Measurements from ENCODE around the gene OR52R1. TPM values are rescaled to one million over a fixed set of nuclear protein-coding genes. Genes with fewer than 3 reads are reported as not detected.

OR52R1 gene
- polyA plus RNA-seq, 3 donors = not detected

- TF ChIP-seq, protein P1, sequence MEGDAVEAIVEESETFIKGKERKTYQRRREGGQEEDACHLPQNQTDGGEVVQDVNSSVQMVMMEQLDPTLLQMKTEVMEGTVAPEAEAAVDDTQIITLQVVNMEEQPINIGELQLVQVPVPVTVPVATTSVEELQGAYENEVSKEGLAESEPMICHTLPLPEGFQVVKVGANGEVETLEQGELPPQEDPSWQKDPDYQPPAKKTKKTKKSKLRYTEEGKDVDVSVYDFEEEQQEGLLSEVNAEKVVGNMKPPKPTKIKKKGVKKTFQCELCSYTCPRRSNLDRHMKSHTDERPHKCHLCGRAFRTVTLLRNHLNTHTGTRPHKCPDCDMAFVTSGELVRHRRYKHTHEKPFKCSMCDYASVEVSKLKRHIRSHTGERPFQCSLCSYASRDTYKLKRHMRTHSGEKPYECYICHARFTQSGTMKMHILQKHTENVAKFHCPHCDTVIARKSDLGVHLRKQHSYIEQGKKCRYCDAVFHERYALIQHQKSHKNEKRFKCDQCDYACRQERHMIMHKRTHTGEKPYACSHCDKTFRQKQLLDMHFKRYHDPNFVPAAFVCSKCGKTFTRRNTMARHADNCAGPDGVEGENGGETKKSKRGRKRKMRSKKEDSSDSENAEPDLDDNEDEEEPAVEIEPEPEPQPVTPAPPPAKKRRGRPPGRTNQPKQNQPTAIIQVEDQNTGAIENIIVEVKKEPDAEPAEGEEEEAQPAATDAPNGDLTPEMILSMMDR (IDR thresholded peaks at IDR 0.05) = no peak
- H3K27ac ChIP-seq (ENCODE audit: low read depth in 1 of 2, low read length in 2 of 2) = no peak overlapping the region
- Mint-ChIP-seq H3K4me1 (no peaks in the 10 kb centered on the region), H3K36me3 (no peaks in the 10 kb centered on the region), H3K27ac (no peak overlapping the region), H3K4me3 (no peak overlapping the region), H3K9me3 (peaks cover 5 to 16% (median 9%) of the 10 kb centered on the region in 7 donors), H3K27me3 (ENCODE audit: low read depth in 3 of 3) (no peaks in the 10 kb centered on the region)
- H3K27me3 ChIP-seq (ENCODE audit: control insufficient read depth in 2 of 2, insufficient read depth in 2 of 2, low read length in 2 of 2) = no peaks in the 10 kb centered on the region
- peaks cover 0 to 8% of the 10 kb centered on the region in 2 donors for H3K9me3 ChIP-seq (replicated peaks in 1 of 2; ENCODE audit: control insufficient read depth in 1 of 2, insufficient read depth in 1 of 2, low read length in 2 of 2)
- H3K4me2 ChIP-seq (replicated peaks; ENCODE audit: extremely low read depth, low read length, poor library complexity, severe bottlenecking) = no peak overlapping the region
- DNase-seq = no peak
- no peaks in the 10 kb centered on the region for H3K79me2 ChIP-seq (ENCODE audit: insufficient read depth, low read length)
- no peak overlapping the region for H3K9ac ChIP-seq (ENCODE audit: insufficient read depth, low read length, poor library complexity, severe bottlenecking)
- WGBS (ENCODE audit: insufficient coverage) = no CpG with 5 or more reads among the region's 1 CpG
- intact Hi-C loops (cut with micrococcal nuclease) = no loop called here
- no peaks in the 10 kb centered on the region for H3K36me3 ChIP-seq (replicated peaks in 1 of 2; ENCODE audit: control insufficient read depth in 1 of 2, insufficient read depth in 2 of 2, low read length in 2 of 2)
- H3K4me3 ChIP-seq (replicated peaks in 1 of 3; ENCODE audit: low read depth in 2 of 3, low read length in 3 of 3) = no peak overlapping the region
- H4K20me1 ChIP-seq (ENCODE audit: insufficient read depth, low read length) = no peaks in the 10 kb centered on the region
- H2AFZ ChIP-seq (ENCODE audit: insufficient read depth, low read depth, low read length, poor library complexity, severe bottlenecking) = no peak overlapping the region
- no peaks in the 10 kb centered on the region for H3K4me1 ChIP-seq (ENCODE audit: control insufficient read depth in 1 of 2, insufficient read depth in 2 of 2, low read length in 2 of 2)
Measured at GRCh38 chr11:4782454-4782853, 21.7 kb downstream of the OR52R1 start.

DNA sequence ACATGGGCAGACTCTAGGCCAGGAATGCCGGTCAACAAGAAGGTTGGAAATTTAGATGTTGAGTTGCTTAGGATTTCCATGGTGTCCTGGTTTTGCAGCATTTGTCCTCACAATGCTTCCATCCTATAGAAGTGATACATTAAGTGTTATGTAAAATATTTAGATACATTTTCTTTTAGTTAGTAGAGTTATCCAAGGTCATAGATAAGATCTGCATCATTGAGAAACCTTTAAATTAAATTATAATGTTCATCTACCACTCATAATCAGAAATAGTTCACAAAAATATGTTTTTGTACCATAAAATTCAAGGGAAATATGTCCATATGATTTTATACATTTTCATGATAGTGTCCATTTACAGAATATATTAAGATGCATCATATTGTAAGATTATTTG is 34.3 kb downstream of the OR52R1 start, which contains the start of gene OR51F1:
TSS of gene OR51F1 (minus strand) at position 101 of the 400 bp plus-strand sequence. CDS start at position 101, 0 bp downstream.
- TF ChIP-seq, protein P1 (IDR thresholded peaks at IDR 0.05) = no peak
- Histone ChIP-seq H3K4me1 (ENCODE audit: control insufficient read depth in 1 of 2, insufficient read depth in 2 of 2, low read length in 2 of 2) (no peaks in the 10 kb centered on the region), H3K4me2 (replicated peaks; ENCODE audit: extremely low read depth, low read length, poor library complexity, severe bottlenecking) (no peak within 1 kb of the TSS), H3K9me3 (replicated peaks in 1 of 2; ENCODE audit: control insufficient read depth in 1 of 2, insufficient read depth in 1 of 2, low read length in 2 of 2) (no peaks in the 10 kb centered on the region), H3K79me2 (ENCODE audit: insufficient read depth, low read length) (no peaks in the 10 kb centered on the region), H3K36me3 (replicated peaks in 1 of 2; ENCODE audit: control insufficient read depth in 1 of 2, insufficient read depth in 2 of 2, low read length in 2 of 2) (no peaks in the 10 kb centered on the region), H3K9ac (ENCODE audit: insufficient read depth, low read length, poor library complexity, severe bottlenecking) (no peak within 1 kb of the TSS), H3K27me3 (ENCODE audit: control insufficient read depth in 2 of 2, insufficient read depth in 2 of 2, low read length in 2 of 2) (no peaks in the 10 kb centered on the region), H3K27ac (ENCODE audit: low read depth in 1 of 2, low read length in 2 of 2) (no peak within 1 kb of the TSS), H4K20me1 (ENCODE audit: insufficient read depth, low read length) (no peaks in the 10 kb centered on the region), H2AFZ (ENCODE audit: insufficient read depth, low read depth, low read length, poor library complexity, severe bottlenecking) (no peak within 1 kb of the TSS), H3K4me3 (replicated peaks in 1 of 3; ENCODE audit: low read depth in 2 of 3, low read length in 3 of 3) (no peak within 1 kb of the TSS)
- intact Hi-C loops (cut with micrococcal nuclease) = no loop called here
- Mint-ChIP-seq H3K36me3 (no peaks in the 10 kb centered on the region), H3K4me1 (no peaks in the 10 kb centered on the region), H3K4me3 (no peak within 1 kb of the TSS), H3K27me3 (ENCODE audit: low read depth in 3 of 3) (peaks cover 0 to 1% (median 1%) of the 10 kb centered on the region in 3 donors), H3K27ac (no peak within 1 kb of the TSS), H3K9me3 (no peaks in the 10 kb centered on the region)
- DNase-seq = no peak
- WGBS (ENCODE audit: insufficient coverage) = no CpG with 5 or more reads among the region's 1 CpG

Data from CD14-positive monocyte (primary cell).